GM19025 (cell line): Measurements from ENCODE around the gene CENPP.
"Not testable (repeated sequence)": the region's sequence is repeated elsewhere in the genome, so short reads cannot be mapped to it uniquely, and the experiment has no call there.

ENCODE experiments used
- ATAC-seq: cut with Tn5 transposase; IDR thresholded peaks from one replicate; pipeline ENCODE4 v1.9.1; 2021; ENCODE audit warnings: mild to moderate bottlenecking, low read depth, moderate library complexity; ENCODE audit not compliant: unreplicated experiment

CENPP gene

DNA sequence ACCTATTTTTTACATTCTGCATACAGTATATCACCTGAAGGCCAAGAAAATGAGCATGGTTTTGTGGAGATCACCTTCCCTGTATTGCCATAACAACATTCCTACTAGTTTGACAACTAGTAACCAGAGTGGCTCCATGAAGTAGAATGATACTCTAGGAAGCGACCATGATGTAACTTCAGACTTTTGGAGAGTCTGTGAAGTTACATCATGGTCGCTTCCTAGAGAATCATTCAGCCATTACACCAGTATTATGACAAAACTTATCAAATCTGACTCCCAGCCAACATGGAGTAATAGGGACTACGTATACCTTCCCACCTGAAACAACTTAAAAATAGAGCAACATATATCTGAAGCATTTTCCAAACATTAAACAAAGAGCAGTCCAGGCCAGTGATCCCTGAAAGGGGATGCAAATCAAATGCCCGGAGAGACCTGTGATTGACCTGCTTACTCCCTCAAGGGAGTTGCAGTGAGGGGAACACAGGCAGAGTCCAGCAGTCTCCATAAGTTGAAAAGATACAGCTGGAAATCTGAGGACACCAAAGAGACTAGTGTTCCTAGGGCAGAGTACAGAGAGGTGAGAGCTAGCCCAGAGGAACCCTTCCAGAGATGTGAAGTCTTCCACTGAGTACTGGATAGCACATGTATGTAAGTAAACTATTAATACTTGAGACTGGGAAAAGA, 202.2 kb downstream of the CENPP start:
- no peak for ATAC-seq

DNA sequence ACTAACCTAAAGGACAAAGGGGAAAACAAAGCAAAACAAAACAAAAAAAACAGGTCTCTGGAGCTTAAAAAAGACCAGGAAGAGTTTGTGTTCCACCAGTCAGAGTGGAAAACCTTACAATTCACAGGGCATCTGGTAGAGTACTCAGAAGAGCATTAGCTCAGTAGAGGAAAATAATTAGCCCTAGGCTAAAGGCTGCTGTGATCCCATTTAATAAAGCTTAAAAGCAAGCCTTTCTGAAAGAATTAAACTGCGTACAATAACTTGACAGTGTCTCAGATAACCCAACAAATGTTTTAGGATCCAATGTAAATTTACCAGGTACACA, 202.7 kb downstream of the CENPP start:
- no peak for ATAC-seq

DNA sequence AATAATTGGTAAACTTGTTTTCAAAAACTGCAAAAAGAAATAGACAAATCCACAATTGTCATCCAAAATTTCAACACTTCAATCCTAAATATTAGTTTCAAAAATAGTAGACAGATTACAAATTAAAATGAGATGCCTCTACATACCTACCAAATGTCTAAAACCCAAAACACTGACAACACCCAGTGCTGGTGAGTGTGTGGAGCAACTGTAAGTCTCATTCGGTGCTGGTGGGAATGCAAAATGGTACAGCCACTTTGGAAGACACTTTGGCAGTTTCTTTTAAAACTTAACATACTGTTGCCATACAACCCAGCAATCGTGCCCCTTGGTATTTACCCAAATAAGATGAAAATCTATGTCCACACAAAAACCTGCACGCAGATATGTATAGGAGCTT, 203.4 kb downstream of the CENPP start:
- ATAC-seq: no peak

DNA sequence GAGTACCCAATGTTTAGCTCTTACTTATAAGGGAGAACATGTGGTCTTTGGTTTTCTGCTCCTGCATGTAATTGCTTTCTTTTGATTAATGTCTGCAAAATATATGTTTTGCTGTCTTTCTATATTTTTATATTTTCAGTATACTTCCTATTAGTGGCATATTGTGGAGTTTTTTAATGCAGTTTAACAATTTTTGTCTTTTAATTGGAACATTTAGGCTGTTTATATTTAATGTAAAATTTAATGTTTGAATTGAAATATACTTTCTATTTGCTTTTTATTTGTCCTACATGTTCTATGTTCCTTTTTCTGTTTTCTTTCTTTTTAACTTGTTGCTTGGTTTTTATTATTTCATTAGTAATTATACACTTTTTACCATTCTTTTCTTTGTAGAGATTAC, 205.1 kb downstream of the CENPP start:
- no peak for ATAC-seq

DNA sequence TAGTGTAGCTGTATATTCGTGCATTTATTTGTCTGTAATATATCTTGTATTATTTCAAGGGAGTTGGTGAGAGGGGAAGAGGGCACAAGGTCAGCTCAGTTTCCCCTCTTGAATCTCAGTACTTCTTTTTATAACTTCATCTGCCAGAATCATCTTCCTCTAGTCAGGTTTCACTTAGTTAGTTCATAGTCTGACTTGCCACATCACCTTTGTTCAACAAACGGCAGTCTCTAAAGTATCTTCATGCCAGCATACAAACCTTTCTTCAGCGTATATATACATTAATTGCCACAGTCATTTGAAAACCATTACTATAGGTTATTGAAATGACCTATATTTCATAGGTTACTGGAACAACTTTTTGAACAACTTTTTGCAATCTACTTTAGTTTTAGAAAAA, 208.5 kb downstream of the CENPP start:
- ATAC-seq: no peak

DNA sequence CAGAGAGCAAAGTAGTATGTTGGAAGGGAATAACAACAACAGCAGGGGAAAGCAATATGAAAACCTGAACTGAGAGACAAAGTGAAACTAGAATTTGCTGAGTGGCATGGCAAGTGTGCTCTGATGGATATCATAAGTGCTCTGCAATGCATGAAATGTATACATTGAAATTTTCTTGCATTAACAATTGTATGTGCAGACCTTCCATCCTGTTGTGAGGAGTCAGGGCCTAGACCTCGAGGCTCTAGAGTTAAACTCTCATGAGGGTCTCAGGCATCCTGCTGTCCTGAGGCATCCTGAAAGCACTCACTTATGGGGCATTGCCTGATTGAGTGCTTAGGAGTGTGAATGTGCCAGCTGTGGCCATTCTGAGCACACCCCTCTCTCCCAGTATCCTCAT, 208.9 kb downstream of the CENPP start:
- ATAC-seq: peak; percentile 64

DNA sequence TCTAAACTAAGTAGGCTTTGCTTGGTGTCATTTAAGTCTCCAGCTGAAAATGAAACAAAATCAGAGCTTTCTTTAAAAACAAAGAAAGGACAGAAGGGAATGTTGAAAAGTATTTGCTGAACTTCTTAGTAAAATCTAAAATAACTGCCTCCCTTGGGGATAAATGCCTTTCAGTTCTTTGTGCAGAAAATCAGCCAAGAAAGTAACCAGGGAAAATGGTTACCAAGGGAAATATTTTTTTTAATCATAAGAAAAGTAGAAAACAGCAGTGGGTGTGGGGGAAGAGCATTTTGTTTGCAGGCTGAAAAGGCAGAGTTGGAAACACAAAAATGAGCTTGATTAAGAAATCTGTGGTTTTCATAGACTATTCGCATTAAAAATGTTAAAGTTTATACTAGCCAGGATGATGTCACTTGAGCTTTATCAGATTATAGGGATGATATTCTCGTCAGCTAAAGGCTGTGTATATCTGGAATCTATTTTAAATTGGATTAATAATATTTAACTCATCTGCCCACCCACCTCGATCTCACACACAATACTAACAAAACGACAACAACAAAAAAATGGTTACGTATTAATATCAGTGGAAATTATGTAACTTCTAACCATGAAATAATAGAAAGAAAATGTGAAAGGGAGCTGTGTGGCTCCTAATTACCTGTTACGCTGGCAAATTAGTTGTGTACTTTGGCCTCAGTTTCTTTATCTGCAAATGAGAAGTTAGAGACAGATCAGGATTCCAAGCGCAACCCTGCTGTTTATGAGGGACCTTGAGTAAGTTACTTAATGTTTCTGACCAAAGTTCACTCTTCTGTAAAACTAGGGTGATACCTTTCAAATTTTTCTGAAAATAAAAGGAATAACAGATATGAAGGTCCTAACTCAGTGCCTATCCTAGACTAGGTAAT, 210.4 kb downstream of the CENPP start, which contains the start of gene ECM2:
ECM2 (minus strand) TSS at position 51 of the 911 bp plus-strand sequence. CDS start 13,124 bp downstream, outside the sequence.
- ATAC-seq: no peak

DNA sequence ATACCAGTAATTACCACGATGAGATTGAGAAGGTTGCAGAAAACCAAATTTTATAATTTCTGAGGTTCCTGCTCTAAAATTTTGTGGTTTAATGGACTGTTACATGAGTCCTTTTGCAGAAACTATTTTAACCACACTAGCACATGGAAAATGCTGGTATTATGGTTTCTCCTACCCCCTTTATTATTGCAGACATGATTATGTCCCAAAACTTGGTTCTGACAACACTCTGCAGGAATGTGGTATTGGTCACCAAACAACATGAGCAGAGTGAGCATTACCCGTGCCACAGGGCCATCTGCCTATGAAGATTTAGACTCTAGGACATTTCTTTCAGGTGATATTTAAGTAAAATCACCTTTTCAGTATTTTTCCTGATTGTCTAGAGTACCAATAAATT, 212.8 kb downstream of the CENPP start:
- ATAC-seq: no peak

DNA sequence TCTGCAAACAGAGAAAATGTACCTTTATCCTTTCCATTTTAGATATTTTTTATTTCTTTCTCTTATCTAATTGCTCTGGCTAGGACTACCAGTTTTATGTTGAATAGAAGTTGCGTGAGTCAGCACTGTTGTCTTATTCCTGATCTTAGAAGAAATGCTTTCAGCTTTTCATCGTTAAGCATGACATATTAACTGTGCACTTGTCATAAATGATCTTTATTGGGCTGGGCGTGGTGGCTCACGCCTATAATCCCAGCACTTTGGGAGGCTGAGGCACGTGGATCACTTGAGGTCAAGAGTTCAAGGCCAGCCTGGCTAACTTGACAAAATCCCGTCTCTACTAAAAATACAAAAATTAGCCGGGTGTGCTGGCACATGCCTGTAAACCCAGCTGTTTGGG, 218.2 kb downstream of the CENPP start:
- ATAC-seq: no peak

DNA sequence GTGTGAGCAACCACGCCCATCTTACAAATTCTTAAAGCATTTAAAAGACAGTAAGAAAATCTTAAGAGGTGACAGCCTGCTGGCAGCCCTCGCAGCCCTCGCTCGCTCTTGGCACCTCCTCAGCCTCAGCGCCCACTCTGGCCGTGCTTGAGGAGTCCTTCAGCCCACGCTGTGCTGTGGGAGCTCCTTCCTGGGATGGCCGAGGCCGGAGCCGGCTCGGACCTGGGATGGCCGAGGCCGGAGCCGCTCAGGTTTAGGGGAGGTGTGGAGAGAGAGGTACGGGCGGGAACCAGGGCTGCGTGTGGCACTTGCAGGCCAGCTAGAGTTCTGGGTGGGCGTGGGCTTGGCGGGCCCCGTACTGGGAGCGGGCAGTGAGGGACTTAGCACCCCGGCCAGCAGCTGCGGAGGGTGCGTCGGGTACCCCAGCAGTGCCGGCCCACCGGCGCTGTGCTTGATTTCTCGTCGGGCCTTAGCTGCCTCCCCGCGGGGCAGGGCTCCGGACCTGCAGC, 219.3 kb downstream of the CENPP start:
- no peak for ATAC-seq

DNA sequence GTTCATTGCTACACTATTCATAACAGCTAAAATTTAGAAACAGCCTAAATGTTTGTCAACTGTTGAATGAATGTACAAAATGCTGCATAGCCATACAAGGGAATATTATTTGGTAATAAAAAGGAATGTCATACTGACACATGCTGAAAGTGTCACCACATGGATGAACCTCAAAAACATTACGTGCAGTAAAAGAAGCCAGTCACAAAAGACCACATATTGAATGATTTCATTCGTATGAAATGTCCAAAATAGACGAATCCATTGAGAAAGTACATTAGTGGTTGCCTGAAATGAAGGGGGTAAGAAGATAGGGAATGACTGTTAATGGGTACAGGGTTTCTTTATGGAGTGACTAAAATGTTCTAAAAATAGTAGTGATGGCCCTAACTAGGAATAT, 221.6 kb downstream of the CENPP start:
- ATAC-seq: no peak

DNA sequence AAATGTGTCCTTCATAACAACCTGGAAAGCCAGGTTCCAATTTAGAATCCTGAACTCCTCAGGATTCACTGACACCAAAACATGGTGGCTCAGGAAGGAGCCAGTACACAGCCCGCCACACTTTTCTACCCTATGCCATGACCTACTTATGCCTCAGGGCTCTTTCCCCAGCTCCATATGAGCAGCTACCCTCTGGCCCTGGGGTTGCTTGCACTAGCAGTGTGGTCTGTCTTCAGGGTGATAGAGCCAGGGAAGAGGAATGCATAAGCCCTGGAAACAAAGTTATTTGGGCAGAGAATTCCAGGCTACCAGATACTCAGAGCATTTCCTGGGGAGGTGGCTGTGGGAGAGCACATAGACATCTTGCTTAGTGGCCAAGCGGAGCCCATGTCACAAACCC, 225.0 kb downstream of the CENPP start:
- ATAC-seq: no peak

DNA sequence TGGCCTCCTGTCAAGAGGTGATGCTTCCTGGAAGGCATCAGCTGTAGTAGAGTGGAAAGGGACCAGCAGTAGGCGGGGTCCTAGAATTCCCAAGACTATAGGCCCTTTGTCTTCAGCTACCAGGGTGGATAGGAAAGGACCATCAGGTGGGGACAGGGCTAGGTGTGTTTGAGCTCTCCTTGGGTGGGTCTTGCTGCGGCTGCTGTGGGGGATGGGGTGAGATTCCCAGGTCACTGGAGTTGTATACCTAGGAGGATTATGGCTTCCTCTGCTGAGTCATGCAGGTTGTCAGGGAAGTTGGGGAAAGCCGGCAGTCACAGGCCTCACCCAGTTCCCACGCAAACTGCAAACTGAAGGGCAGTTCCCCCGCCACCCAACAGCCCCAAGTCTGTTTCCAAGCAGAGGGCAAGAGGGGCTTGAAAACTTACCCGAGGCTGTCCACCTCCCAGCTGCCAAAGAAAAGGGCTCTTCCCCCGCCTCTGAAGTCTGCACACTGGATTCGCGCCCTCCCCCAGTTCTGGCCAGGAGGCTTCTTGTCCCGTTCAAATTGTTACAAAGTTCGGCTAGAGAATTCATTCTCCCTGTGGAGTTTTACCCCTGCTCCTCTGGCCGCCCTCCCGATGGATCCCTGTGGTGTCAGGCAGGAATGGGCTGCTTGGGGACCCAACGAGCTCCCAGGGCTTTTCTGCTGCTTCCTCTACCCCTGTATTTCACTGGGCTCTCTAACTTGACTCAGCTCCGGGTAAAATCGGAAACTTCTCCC, 233.0 kb downstream of the CENPP start:
- ATAC-seq: no peak

DNA sequence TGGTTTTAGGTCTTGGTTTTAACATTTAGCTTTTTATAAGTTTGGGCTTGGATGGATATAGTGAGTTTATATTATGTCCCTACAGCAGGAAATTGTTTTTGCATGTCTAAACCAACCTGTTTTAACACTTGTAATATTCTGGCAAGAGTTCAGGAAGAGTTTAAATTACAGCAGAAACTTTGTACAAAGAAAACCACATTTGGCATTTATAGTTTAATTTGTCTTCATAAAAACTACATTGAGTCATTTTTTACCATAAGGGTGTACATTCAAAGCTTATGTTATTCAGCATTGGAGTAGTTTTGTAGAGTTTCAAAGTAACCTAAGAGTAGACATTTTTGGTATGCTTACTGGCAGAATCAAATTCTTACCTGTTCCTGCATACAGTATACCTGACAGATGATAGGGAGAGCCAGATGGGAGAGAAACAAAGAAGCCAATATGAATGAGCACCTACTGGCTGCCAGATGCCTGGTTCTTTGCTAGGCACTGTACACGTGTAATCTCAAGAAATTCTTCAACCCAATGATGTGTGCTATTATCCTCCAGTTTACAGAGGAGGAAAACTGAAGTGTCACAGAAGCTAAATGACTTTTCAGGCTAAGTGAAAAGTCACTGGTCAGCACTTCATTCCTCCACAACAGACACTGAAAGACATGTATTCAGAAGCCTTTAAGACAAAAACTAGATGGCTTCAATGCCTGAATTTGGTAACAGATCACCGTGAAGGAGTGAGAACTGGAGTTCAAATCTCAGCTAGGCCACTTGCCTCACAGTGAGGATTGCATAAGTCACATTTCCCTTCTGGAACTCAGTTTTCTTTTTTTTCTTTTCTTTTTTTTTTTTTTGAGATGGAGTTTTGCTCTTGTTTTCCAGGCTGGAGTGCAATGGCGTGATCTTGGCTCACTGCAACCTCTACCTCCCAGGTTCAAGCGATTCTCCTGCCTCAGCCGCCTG, 235.9 kb downstream of the CENPP start:
- no peak for ATAC-seq

DNA sequence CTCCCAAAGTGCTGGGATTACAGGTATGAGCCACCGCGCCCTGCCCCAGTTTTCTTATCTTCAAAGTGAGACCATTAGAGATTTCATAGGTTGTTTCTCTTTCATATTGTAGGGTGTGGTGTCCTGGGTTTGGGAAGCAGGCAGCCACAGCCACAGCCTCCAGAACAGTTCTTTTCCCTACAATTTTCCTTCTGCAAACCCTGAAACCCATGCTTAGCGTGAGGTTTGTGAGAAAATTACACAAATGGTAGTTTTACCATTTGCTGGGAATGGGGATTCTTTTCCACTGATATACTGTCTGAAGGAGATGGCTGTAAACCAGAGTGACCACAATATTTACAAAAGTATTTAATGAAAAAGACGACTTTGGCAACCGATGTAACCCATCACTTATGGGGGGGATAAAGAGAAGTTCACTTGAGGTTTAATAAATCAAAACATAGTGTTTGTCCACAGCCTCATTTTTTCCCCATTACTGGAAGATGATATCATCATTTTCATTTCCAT, 236.8 kb downstream of the CENPP start:
- no peak for ATAC-seq

DNA sequence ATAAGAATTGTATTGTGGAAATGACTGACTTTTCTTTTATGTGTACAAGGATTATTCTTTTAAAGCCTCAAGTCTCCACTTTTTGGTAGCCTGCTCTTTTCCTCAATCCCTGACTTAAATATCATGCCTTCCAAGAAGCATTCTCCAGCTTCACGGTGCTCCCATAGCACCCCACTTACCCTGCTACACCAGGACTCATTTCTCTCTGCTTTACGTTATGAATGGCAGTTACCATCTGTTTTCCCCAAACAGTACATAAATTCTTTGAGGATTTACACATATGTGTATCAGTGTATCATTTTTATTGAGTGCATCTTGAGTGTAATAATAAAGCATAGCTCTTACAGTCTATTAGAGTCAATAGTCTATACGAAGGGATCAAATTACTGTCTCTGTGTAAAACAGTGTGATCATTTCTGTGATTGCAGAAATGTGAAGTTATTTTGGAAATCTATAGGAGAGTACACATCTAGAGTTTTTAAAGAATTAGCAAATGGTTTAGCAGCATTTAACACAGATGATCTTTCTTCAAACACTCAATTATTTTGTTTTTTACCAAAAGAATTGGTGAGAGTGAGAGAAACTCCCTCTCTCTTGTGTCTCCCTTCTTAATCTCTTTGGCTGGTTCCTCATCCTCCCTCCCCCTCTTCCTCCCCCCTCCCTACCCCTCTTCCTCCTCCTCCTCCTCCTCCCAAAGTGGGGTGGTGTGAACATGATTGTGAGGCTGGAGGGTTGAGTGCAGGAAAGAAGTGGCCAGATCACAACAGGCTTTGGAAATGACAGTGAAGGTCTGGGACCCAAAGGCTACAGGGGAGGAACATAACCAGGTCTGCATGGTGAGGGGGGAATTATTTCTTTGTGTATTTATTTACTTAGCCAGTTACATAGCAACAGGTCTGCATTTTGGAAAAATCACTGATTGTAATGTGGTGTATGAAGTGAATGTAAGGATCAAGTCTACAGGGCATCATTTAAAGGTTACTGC, 237.7 kb downstream of the CENPP start:
- no peak for ATAC-seq

DNA sequence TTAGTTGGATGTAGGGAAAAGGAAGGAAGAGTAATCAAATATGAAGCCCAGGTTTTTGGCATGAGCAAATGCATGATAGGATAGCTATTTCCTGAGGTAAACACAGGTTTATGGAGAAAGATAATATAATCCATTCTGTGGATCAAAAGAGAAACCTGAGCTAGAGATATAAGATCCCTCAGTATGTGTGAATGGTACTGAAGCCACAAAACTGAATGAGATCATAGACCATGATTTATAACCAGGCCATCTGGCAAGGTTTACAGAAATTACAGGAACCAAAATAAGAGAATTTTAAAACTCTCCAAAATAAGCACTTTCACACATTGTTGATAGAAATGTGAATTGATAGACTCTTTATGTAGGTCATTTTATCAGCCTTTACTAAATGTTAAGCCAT, 238.8 kb downstream of the CENPP start:
- ATAC-seq: no peak

DNA sequence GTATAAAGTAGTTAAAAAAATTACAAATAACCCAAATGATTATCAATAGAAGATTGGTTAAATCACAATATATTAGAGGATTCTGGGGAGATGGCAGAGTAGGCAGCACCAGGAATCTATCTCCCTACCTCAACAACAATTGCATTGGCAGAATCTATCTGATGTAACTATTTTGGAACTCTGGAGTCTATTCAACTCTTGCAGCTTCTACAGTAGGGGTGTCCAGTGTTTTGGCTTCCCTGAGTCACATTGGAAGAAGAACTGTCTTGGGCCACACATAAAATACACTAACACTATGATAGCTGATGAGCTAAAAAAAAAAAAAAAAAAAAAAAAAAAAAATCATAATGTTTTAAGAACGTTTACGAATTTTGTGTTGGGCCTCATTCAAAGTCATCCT, 239.2 kb downstream of the CENPP start:
- ATAC-seq: no peak

DNA sequence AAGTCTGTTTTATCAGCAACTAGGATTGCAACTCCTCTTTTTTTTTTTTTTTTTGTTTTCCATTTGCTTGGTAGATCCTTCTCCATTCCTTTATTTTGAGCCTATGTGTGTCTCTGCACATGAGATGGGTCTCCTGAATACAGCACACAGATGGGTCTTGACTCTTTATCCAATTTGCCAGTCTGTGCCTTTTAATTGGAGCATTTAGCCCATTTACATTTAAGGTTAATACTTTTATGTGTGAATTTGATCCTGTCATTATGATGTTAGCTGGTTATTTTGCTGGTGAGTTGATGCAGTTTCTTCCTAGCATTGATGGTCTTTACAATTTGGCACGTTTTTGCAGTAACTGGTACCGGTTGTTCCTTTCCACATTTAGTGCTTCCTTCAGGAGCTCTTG, 246.1 kb downstream of the CENPP start:
- ATAC-seq: not testable (repeated sequence)
